HCT116 (cell line): ENCODE measurements around the gene UNC80. TPM values are rescaled to one million over a fixed set of nuclear protein-coding genes. Genes with fewer than 3 reads are reported as not detected.

Source experiments
- ATAC-seq: fragments of 200-7000 bp; cut with Tn5 transposase; 2 replicates; pipeline ENCODE4 v1.9.1; 2020; ENCODE audit warnings: mild to moderate bottlenecking, moderate library complexity
- BruUV-seq: library from RNA; stranded (reverse); fragments of 400-500 nt; replicated peaks from 2 replicates; lab custom pipeline; 2021; lab: Mats Ljungman, UMichigan
- CTCF ChIA-PET: fragments of 300-600 bp; sonication (Branson Sonifier 250); formaldehyde crosslinking; loops from one replicate; lab custom pipeline; 2021; ENCODE audit warnings: antibody characterized with exemption; lab: Charles Lee
- POLR2A ChIA-PET: fragments of 300-600, 350-600 bp; sonication (Branson Sonifier 250); formaldehyde crosslinking; loops from one replicate; lab custom pipeline; 2021; ENCODE audit warnings: antibody characterized with exemption; lab: Charles Lee
- RAD21 ChIA-PET, 2 experiments: fragments of 300-600 bp; sonication (Branson Sonifier 250); formaldehyde crosslinking; loops; one replicate each; lab custom pipeline; 2023; ENCODE audit warnings: low total read pairs in 2 of 2; ENCODE audit not compliant: uncharacterized antibody in 2 of 2, unreplicated experiment in 2 of 2, low non-redundant PET in 1 of 2; lab: Charles Lee
- DNase-seq: peaks from one replicate; pipeline ENCODE4 v3.0.0-alpha.2; 2010; ENCODE audit warnings: low read depth, low spot score
- H2AFZ ChIP-seq: fragments of 200-600 bp; shearing (Covaris generic), sonication (generic); 2 replicates; pipeline ENCODE4 v1.6.1; 2017; ENCODE audit warnings: low read depth, mixed run types, mixed read lengths, antibody characterized with exemption, low read length; ENCODE audit not compliant: poor library complexity, severe bottlenecking
- H3K27ac ChIP-seq: 2 replicates; pipeline ENCODE4 v1.5.1; 2012; ENCODE audit warnings: low read depth, low read length
- H3K27me3 ChIP-seq: fragments of 200-600 bp; sonication (generic); 2 replicates; pipeline ENCODE4 v1.6.1; 2016; ENCODE audit warnings: mixed run types, low read length, mixed read lengths; ENCODE audit not compliant: insufficient read depth
- H3K36me3 ChIP-seq, 2 experiments: fragments of 200-500 bp in 1 of 2; fragments of 200-600 bp in 1 of 2; sonication (Bioruptor generic) in 1 of 2; sonication (generic) in 1 of 2; 2 replicates each; pipeline versions ENCODE4 v1.5.1 to v1.6.1; 2014 to 2016; ENCODE audit warnings: low read length in 2 of 2, inconsistent platforms in 1 of 2, mixed read lengths in 1 of 2, mixed run types in 1 of 2; ENCODE audit not compliant: insufficient read depth in 2 of 2, control insufficient read depth in 1 of 2
- H3K4me1 ChIP-seq, 2 experiments: fragments of 200-600 bp in 1 of 2; sonication (generic) in 1 of 2; 2 replicates each; pipeline versions ENCODE4 v1.5.1 to v1.6.1; 2012 to 2017; ENCODE audit warnings: low read length in 2 of 2, inconsistent platforms in 1 of 2, mild to moderate bottlenecking in 1 of 2, mixed read lengths in 1 of 2, mixed run types in 1 of 2, moderate library complexity in 1 of 2; ENCODE audit not compliant: insufficient read depth in 2 of 2, control insufficient read depth in 1 of 2
- H3K4me2 ChIP-seq: fragments of 200-600 bp; sonication (generic); 2 replicates; pipeline ENCODE4 v1.6.1; 2017; ENCODE audit warnings: mixed run types, low read length, mixed read lengths
- H3K4me3 ChIP-seq, 2 experiments: fragments of 200-600 bp in 1 of 2; sonication (generic) in 1 of 2; replicated peaks in 1 of 2; 2 replicates each; pipeline ENCODE4 v1.5.1; 2011 to 2016; ENCODE audit warnings: low read length in 2 of 2, control low read depth in 1 of 2, low read depth in 1 of 2, mild to moderate bottlenecking in 1 of 2, mixed read lengths in 1 of 2, mixed run types in 1 of 2
- H3K79me2 ChIP-seq: fragments of 200-600 bp; sonication (generic); 2 replicates; pipeline ENCODE4 v1.6.1; 2017; ENCODE audit warnings: mild to moderate bottlenecking, mixed run types, low read length, moderate library complexity, mixed read lengths; ENCODE audit not compliant: insufficient read depth
- H3K9ac ChIP-seq: fragments of 200-600 bp; sonication (generic); 2 replicates; pipeline ENCODE4 v1.6.1; 2016; ENCODE audit warnings: low read length, mixed read lengths
- H3K9me2 ChIP-seq: fragments of 200-600 bp; sonication (generic), shearing (Covaris generic); 2 replicates; pipeline ENCODE4 v1.6.1; 2017; ENCODE audit warnings: mixed run types, mild to moderate bottlenecking, moderate library complexity; ENCODE audit not compliant: insufficient read depth
- H3K9me3 ChIP-seq, 2 experiments: fragments of 200-500 bp in 1 of 2; fragments of 200-600 bp in 1 of 2; sonication (Bioruptor generic) in 1 of 2; sonication (generic) in 1 of 2; 2 replicates each; pipeline ENCODE4 v1.6.1; 2014 to 2017; ENCODE audit warnings: low read length in 2 of 2, mixed read lengths in 2 of 2, inconsistent platforms in 1 of 2, low read depth in 1 of 2, mild to moderate bottlenecking in 1 of 2, mixed run types in 1 of 2, moderate library complexity in 1 of 2; ENCODE audit not compliant: control insufficient read depth in 1 of 2, insufficient read depth in 1 of 2
- H4K20me1 ChIP-seq: fragments of 200-600 bp; sonication (generic), shearing (Covaris generic); 2 replicates; pipeline ENCODE4 v1.6.1; 2017; ENCODE audit warnings: mixed run types, mild to moderate bottlenecking, moderate library complexity; ENCODE audit not compliant: insufficient read depth
- CEBPB ChIP-seq: IDR thresholded peaks from 2 replicates; pipeline ENCODE4 v1.6.1; 2012; ENCODE audit warnings: low read depth
- EGR1 ChIP-seq: IDR thresholded peaks from 2 replicates; pipeline ENCODE4 v1.6.1; 2012; ENCODE audit warnings: low read depth
- EZH2 ChIP-seq: fragments of 200-600 bp; sonication (generic); IDR thresholded peaks from 2 replicates; pipeline ENCODE4 v1.6.1; 2017; ENCODE audit warnings: antibody characterized with exemption, mixed run types
- EZH2phosphoT487 ChIP-seq: fragments of 200-600 bp; IDR thresholded peaks from 2 replicates; pipeline ENCODE4 v1.6.1; 2018; ENCODE audit warnings: antibody characterized with exemption, borderline replicate concordance
- FOSL1 ChIP-seq: IDR thresholded peaks from 2 replicates; pipeline ENCODE4 v1.6.1; 2012; ENCODE audit warnings: low read depth
- JUND ChIP-seq: IDR thresholded peaks from 2 replicates; pipeline ENCODE4 v1.6.1; 2012
- TCF7L2 ChIP-seq: IDR thresholded peaks from 2 replicates; pipeline ENCODE4 v1.7.0; 2011; ENCODE audit warnings: borderline replicate concordance, inconsistent platforms; ENCODE audit not compliant: insufficient read depth, insufficient read length; ENCODE audit errors: extremely low read depth
- YY1 ChIP-seq: IDR thresholded peaks from 2 replicates; pipeline ENCODE4 v1.6.1; 2011; ENCODE audit warnings: low read length, low read depth, moderate library complexity, mild to moderate bottlenecking; ENCODE audit not compliant: insufficient replicate concordance; ENCODE audit errors: extremely low read depth
- ZFX ChIP-seq: fragments of 450-650 bp; IDR thresholded peaks from 2 replicates; pipeline ENCODE4 v1.6.1; 2017
- ZNF274 ChIP-seq: fragments of 200-500 bp; sonication (Bioruptor generic); IDR thresholded peaks from 2 replicates; pipeline ENCODE4 v1.6.1; 2014; ENCODE audit warnings: mild to moderate bottlenecking, low read depth, low read length, inconsistent platforms
- intact Hi-C: fragments of 100-400 bp; cut with micrococcal nuclease; formaldehyde crosslinking; loops from 2 replicates; pipeline ENCODE4 v1.10.0; 2022
- total RNA-seq: library from RNA; stranded (reverse); gene quantifications from one replicate; pipeline ENCODE4 v1.2.1, GENCODE V29; 2021; ENCODE audit not compliant: unreplicated experiment
- TF ChIP-seq, protein P1 (sequence below): IDR thresholded peaks from 2 replicates; pipeline ENCODE4 v1.6.1; 2012; ENCODE audit warnings: low read depth

The UNC80 gene
- total RNA-seq, 1 experiment from 2014 or later, result not detected

DNA sequence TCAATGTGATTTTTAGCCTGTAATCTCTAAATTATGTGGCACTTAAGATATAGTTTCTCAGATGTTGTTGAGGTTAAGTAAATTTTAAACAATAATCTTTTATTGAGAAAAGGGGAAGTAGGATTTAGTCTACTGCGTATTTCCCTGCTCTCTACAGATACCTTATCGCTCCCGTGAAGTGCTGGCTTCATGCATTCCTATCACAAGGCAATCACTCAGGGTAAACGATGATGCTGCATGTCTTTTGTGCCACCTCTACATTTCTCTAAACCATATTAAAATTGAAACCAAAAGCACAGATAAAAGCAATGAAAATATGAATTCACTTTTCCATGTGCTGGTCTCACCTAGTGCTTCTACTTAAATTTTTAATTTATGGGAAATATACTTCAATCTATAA is 216.4 kb downstream of the UNC80 start:
- Histone ChIP-seq H3K27ac (no peak overlapping the region), H3K27me3 (no peaks in the 10 kb centered on the region), H3K4me2 (no peak overlapping the region), H3K9me3 (no peaks in the 10 kb centered on the region), H3K9me2 (no peaks in the 10 kb centered on the region), H3K4me1 (no peaks in the 10 kb centered on the region), H3K79me2 (no peaks in the 10 kb centered on the region), H4K20me1 (no peaks in the 10 kb centered on the region), H3K36me3 (no peaks in the 10 kb centered on the region), H3K9ac (no peak overlapping the region), H2AFZ (no peak overlapping the region), H3K4me3 (no peak overlapping the region)
- ChIA-PET CTCF (interaction anchor here (1.2 kb wide), 1 partner anchor 211 kb away, joined by 4 read pairs; no protein-coding TSS in a partner anchor), RAD21 (no interaction called here), POLR2A (no interaction called here)
- no peak for TF ChIP-seq EGR1
- no peak for TF ChIP-seq JUND
- TF ChIP-seq, protein P1, sequence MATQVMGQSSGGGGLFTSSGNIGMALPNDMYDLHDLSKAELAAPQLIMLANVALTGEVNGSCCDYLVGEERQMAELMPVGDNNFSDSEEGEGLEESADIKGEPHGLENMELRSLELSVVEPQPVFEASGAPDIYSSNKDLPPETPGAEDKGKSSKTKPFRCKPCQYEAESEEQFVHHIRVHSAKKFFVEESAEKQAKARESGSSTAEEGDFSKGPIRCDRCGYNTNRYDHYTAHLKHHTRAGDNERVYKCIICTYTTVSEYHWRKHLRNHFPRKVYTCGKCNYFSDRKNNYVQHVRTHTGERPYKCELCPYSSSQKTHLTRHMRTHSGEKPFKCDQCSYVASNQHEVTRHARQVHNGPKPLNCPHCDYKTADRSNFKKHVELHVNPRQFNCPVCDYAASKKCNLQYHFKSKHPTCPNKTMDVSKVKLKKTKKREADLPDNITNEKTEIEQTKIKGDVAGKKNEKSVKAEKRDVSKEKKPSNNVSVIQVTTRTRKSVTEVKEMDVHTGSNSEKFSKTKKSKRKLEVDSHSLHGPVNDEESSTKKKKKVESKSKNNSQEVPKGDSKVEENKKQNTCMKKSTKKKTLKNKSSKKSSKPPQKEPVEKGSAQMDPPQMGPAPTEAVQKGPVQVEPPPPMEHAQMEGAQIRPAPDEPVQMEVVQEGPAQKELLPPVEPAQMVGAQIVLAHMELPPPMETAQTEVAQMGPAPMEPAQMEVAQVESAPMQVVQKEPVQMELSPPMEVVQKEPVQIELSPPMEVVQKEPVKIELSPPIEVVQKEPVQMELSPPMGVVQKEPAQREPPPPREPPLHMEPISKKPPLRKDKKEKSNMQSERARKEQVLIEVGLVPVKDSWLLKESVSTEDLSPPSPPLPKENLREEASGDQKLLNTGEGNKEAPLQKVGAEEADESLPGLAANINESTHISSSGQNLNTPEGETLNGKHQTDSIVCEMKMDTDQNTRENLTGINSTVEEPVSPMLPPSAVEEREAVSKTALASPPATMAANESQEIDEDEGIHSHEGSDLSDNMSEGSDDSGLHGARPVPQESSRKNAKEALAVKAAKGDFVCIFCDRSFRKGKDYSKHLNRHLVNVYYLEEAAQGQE, result no peak
- no peak for TF ChIP-seq CEBPB
- no peak for TF ChIP-seq EZH2phosphoT487
- TF ChIP-seq YY1, result no peak
- TF ChIP-seq ZFX, result no peak
- no peak for TF ChIP-seq TCF7L2
- TF ChIP-seq ZNF274, result no peak
- no peak for TF ChIP-seq EZH2
- no peak for TF ChIP-seq FOSL1
- DNase-seq (no peak), ATAC-seq (no peak)
- BruUV-seq, result no TSS peak
- intact Hi-C loops, result no loop called here
